Stimulated activated CD4-positive, alpha-beta T cell treated with anti-CD3 and anti-CD28 coated beads, TNF-alpha, amount 100 ng/mL, for 1 hour (primary cell): ENCODE data around the gene NLRC3.

Source experiments
- DNase-seq, 3 donors: peaks; one replicate each; pipeline ENCODE4 v3.0.0-alpha.2; 2020; ENCODE audit warnings: low read depth in 3 of 3, low spot score in 1 of 3

The NLRC3 gene

DNA sequence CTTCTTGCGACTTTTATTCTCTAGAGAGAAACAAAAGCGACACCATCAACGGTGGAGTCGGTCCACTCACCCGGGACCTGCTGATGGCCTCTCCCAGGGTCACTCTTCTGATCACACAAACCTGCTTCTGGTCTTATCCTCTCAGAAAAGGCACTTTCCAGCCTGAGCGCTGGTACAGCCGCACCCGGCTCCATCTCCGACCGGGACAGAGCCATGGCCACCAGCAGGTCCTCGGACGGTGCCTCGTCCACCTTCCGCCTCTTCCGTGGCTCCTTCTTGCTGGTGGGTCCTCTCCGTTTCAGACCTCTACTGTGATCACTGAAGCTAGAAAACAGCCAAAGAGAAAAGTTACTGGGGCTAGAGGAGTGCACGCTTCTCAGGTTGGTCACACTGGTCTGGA is 20.5 kb upstream of the NLRC3 start:
- no peak for DNase-seq

DNA sequence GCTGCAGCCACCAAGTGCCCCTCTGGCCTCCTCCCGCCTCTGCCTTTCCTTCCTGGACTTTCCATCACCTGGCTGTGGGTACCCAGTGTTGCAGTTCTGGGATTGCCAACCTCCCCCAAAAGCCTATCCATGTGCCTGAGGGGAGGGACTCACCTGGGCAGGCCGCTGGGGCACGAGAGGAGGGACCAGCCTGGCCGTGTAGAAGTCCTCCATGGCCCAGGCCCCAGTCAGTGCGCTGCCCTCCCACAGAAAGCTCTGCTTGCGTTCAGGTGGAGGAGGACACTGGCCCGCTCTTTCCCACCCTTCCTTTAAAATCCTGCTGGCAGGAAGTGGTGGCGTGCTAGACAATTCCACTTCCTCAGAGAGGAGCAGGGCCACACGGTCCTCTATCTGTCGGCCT is 20.0 kb upstream of the NLRC3 start:
- DNase-seq: no peak

DNA sequence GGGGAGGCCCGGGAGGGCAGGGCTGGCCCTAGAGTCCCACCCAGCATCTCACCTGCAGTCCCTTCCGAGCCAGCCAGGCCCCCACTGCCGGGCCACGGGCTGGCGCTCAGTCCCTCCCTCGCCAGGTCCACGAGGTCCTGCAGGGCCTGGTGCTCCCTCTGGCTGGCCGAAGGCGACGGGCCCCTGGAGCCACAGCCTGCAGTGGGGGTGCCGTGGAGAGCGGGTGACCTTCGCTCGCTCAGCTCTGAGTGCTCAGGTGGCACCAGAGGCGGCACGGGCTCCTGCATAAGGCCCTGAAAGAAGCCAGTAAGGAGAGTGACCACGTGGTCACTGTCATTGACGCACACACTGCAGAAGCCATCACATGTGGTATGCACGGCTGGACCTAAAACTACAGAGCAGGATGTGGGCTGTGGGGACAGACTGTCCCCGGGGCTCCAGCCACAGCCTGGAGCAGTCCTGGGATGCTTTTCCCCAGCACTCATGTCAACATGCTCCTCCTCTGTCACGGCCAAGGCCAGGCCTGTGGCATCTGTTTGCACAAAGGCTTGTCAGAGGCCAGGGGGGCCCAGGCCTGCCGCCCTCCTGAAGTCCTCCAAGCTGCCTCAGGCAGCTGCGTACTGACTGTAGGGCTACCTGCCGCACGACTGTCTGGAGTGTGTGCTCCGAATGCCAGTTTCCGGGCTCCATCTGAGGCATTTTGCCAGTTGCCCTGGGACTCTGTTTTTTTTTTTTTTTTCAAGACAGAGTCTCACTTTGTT is 19.1 kb upstream of the NLRC3 start:
- DNase-seq: no peak

DNA sequence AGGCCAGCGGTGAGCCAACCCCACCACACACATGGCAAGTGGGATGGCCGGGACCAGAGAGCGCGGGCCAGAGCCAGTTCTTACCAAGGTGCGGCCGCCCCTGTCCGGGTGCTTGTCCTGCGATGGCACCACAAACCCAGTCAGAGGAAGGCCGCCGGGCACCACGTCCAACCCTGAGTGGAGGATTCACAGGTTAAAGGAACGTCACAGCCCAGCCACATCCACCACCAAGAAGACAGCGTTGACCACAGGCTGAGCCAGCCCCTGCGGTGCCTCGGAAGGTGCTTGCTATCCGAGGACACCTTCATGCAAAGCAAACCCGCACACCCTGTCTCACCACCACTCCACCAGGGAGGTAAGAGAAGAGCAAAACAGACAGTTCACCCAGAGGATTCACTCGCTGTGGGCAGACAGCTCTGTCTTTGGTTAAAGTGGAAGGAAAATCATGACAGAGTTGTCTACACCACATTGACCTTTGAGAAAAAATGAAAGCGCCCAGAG is 18.4 kb upstream of the NLRC3 start:
- DNase-seq: no peak

DNA sequence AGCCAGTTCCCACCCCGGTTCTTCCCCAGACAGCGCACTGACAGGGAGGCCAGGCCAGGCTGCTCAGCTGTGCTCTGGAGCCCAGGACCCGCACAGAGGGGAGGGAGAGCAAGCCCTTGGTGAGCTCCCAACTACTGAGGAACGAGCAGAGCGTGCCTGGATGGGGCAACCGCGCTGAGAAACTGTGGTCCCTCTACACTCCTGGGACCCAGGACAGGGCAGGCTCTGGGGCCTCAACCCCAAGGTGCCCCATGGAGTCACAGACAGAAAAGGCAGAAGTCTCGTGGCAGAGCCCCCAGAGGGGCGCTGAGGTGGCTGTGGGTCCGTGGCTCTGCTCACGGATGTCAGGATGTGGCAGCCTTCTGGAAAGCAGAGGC is 17.9 kb upstream of the NLRC3 start:
- no peak for DNase-seq

DNA sequence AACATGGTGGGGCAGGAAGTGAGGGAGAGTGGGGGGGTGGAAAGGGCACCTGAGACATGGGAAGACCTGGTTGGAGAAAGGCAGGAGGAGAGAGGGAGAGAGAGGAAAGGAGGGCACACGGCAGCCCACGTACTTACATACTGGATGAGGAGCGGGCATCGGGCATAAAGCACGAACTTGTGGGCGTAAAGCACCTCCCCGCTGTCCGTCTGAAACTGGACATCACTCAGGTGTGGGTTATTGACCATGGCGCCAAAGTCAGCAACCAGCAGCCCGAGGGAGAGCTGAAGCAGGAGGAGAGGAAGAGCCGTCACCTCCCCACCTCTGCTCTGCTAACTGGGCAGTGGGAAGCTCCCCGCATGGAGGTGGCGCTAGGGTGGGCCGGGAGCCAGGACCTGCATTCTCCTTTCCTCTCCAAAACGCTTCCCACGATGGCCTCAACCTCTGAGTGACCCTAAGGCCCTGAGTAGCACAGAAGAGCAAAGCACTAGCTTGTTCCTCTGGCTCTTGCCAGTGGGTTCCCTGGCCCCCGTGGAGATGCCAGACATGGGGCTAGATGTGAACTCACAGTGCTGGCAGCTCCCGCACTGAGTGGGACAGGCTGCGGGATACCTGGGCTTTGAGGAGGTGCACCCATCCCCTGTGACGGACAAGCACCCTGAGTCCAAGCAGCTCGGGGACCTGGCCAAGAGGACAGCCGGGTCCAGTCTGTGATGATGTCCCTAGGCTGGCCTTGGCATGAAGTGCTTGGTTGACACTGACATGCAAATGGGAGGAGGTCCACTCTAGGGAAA is 17.3 kb upstream of the NLRC3 start:
- DNase-seq: no peak

DNA sequence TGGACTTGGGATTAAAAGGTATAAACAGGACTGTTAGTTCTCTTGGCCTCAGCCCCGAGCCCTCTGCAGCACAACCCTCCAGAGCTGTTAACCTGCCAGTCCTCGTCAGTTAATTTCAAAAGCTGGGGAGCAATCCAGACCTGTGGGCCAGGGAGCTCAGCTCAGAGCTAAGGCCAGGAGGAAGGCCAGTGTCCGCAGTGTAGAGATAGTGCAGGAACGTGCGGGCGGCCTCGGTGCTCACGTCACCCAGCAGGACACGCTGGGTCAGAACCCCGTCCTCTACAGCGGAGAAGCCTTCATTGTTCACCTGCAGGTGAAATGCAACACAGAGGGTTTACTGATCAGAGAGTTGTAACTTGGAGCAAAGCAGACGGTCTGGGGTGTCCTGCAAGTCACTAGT is 15.4 kb upstream of the NLRC3 start:
- DNase-seq: no peak

DNA sequence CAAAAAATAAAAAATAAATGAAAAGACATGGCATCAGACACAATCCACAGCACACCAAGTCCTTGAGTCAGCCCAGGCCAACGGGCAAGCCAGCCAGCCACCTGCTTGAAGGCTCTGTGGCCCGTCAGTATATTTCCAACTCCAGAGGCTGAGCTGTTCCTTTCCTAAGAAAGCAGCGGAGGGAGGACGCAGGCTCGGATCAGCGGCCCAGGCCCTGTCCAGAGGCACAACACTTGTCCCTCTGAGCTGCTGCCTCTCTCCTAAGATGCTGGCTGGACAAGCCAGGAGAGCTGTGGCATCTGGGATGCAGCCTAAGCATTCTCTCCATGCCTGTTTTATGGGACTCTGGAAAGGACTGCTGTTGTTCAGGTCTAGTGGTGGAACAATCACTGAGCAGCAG is 14.8 kb upstream of the NLRC3 start:
- DNase-seq: no peak

DNA sequence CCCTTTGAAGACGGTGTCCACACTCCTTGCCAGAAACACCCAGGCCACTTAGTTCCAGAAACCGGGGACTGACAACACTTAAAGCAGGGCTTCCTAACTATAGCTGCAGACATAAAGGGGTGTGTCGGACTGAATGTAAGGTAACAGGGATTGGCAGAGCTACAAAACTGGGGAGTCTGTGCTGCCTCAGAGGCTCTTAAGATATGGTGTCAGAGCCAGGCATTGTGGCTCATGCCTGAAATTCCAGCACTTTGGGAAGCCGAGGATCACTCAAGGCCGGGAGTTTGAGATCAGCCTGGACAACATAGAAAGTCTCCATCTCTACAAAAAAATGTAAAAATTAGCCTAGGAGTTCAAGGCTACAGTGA is 14.2 kb upstream of the NLRC3 start:
- DNase-seq: no peak

DNA sequence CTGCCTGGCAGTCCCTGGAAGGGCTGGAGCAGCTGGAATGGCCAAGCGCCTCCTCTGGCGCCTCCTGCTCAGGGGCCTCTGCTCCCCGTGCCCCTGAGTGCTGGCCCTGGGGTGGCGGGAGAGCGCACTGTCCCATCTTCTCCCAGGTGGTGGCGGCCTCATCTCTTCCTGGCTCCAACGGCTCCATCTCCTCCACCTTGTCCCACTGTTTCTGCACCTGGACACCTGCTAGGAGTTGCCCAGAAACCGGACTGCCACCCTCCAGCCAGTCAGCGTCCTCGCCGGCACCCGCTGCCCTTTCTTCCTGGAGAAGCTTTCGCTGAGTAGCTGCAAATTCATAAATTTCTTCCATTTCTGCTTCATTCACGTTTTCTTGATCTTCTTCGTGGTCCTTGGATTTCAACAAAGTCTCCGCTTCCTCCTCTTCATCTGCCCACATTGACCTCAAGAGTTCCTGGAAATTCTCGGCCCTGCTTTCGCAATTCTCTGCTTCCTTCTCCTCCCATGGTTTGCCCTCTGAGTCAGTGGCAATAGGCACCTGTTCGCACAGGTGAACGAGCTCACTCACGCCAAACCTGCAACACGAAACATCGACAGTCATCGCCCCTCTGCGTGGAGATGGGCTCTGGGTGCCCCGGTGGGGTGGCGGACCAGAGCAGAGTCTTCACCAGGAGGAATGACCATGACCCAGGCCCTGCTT is 13.7 kb upstream of the NLRC3 start:
- DNase-seq: no peak

DNA sequence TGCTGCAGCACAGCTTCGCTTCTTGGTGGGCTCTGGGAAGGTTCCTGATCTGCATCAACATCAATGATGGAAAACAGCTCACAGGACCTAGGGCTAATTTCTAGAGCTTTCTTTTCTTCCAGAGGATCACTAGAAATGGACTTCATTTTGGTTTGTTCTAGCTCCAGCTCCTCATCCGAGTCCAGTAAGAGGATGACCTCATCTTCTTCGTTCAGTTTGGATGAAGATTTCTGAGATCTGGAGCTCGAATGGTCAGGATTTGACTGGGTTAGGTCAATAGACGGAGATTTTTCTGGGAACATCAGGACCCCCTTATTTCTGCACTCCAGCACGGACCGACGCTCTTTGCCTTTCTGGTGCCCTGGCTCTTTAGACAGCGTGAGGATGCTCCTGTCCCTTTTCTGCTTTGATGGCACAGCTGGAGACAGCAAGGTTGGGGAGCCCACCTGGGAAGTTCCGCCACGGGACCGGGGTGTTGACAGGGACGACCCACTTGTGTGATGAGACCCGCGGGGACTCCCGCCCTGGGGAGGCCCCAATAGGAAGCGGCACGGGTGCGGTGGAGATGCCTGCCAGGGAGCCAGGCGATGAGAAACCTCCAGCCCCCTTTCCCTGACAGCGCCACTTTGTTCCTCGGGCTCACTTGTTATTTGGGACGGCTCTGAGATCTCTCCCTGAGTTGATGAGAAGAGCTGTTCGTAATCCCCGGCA is 12.9 kb upstream of the NLRC3 start:
- no peak for DNase-seq

DNA sequence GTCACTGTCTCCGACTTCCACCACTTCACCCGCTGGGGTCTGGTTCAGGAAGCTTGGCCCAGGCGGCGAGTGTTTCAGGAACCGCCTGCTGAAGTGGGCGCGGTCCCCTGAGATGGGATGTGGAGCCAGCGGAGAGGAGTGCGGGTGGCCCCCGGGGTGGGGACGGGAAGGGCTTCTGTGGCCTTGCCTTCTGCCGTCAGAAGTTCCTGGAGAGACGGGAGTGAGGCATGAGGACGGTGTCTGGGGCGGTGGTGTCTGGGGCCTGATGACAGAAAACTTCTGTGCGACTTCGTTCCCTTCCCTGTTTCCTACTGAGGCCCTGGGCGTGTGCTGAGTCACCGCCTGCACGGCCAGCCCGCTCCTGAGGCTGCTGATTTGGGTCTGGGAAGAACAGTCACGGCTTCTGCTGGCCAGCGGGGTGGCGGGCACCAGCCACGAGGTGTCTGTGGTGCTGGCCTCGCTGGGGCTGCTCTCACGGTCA is 12.3 kb upstream of the NLRC3 start:
- no peak for DNase-seq

DNA sequence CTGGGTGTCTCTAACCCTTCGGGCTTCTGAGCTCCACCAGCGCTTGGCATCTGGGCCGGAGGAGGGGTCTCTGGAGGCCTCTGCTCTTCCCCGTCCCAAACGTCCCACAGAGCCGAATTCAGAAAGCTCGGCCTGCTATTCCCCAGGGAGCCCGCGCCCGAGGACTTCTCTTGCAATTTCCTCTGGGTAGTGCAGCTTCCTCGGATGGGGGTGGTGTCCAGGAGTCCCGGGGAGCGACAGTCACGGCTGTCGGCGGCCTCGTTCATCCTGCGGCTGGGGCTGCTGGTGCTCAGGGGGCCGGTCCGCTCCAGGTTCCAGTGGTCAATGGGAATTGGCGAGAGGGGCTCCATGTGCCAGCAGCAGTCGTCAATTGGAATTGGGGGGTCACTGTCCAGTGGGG is 11.8 kb upstream of the NLRC3 start:
- DNase-seq: no peak

DNA sequence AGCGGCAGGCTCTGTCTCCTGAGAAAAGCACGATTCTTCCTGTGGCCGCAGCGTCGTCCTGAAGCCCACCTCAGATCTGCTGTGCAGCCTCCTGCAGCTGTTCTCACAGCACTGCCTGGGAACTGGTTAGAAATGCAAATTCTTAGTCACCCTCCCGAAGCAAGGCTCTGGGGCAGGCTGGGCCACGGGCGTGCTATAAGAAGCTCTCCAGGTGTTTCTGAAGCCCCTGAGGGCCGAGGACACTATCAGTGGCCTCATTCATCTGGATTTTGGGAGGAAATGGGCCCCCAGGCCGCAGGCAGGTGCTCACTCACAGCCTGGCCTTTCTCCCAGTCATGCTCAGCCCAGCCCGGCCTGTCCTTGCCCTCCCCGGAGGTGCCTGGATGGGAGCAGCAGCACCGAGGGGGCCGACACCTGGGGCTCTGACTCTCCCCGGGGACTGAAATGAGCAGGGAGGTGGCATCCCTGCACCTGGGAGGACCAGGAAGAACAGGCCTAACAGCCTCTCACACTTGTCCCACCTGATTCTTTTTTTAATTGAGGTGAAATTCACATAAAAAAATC is 10.4 kb upstream of the NLRC3 start:
- DNase-seq: no peak

DNA sequence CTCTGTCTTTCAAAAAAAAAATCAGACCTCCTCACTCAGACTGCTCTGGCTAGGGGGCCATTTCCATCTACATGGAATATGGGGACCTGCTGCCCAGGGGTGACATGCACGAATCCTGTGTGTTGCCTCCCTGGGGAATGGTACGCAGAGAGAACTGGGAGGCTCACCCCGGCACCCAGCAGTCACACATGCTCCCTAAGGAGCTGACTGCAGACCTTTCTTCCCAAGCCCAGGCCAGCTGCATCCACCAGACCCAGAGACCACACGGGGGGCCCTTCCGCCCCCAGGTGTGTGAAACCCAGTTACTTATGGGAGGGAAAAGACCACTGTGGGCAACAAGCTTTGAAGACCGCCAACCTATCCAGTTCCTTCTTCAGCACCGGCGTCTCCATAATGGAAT is 7.2 kb upstream of the NLRC3 start:
- no peak for DNase-seq

DNA sequence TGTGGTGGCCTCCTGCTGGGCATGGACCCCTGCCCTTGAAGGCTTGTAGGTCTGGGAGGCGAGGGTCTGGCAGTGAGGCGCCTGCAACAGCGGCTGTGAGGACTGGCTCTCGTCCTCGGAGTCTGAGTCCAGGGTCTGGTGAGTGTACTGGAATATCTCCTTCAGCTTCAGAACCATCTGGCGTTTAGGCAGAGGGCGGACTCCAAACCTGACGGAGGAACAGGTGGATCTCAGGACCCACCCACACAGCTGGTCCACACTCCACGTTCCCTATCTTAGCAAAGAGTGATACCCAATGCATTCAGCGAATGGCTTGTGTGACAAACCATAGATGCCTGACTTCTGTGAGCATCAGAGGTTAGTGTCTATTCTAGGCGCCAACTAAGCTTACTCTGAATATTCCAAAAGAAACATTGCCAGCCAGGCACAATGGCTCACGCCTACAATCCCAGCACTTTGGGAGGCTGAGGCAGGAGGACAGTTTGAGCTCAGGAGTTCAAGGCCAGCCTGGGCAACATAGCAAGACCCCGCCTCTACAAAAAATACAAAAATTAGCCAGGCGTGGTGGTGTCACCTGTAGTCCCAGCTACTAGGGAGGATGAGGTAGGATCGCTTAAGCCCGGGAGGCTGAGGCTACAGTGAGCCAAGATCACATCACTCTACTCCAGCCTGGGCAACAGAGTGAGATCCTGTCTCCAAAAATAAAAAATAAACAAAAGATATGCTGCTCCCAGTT is 6.3 kb upstream of the NLRC3 start:
- no peak for DNase-seq

DNA sequence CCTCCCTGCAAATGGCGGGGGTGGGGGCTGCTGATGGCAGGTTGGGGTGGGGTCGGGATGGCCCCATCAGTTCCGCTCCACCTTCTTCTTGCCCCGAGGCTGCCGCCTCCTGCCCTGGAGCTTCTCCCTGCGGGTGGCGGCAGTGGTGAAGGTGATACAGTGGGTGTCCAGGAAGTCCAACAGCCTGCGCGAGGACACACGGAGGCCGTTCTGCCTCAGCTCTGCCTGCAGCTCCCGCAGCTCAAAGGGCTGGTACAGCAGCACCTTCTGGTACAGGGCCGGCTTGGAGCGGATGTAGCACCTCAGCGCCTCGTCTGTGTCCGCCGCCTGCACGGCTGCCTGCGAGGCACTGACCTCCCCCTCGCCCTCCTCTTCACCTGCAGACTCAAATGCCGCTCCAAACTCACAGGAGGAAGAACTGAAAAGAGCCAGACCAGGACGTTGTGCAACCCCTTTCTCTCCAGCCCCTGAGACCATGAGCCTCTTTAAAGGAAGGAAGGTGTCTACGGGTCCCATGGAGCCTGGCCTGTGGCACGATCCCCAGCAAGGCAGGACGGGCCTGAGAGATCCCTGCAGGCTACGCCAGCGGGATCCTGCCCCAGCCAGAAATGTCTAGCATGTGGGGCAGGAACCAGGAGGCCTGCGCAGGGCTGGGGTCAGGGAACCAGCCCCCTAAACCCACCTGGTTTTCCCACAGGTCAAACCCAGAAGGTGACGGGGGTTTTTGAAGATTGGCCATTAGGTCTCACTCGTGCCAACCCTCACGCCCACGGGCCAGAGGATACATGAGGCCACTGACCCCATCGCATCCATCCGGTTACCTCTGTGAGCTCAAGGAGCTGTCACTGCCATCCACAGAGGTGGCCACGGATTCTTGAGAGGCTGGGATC is 5.3 kb upstream of the NLRC3 start:
- no peak for DNase-seq

DNA sequence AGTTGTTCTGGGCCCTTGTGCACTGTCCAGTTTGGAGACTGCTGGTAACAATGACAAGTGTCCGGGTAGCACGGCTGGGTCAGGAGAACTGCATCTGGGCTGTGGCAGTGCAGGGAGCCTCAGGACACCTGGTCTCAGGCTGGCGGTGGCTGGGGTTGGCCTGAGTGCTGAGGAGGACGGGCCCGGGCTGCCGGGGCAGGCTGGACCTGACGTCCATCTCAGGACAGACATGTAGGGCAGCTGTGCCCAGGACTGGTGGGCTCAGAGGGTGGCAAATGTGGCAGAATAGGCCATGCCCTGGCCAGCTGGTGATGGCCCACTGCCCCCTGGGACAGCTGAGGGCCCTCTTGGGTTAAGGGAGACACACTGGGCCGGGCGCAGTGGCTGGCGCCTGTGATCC is 4.2 kb upstream of the NLRC3 start:
- no peak for DNase-seq

DNA sequence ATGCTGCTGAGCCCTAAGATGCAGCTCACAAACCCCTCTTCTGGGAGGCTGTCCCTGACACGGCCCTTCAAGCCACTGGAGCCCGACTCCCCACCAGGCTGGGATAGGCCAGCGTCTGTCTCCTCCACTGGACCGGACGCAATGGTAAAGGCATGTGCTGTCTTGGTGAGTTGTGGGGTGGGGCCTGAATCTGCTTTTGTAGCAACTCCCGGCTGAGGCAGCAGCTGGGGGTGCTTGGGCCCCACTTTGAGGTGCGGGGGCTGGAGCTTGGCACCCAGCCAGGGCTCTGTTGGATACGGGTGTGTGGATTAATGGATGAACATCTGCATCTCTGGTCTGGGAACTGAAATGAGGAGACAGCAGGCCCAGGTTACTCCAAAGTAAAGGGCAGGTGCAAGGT is 3.5 kb upstream of the NLRC3 start:
- DNase-seq: no peak
